ENCODE measurements around the gene CHST8.
A peak's percentile ranks its signal among the peaks of the same experiment; 100 is the strongest.

Gene CHST8

GRCh38 chr19:33794683-33795369, 173.1 kb downstream of the CHST8 start:
- no peak for TF ChIP-seq FOXM1 (IDR thresholded peaks at IDR 0.05; ENCODE audit: borderline replicate concordance, low read depth)
- TF ChIP-seq CEBPB (IDR thresholded peaks at IDR 0.05): no peak
- TF ChIP-seq, protein P1, sequence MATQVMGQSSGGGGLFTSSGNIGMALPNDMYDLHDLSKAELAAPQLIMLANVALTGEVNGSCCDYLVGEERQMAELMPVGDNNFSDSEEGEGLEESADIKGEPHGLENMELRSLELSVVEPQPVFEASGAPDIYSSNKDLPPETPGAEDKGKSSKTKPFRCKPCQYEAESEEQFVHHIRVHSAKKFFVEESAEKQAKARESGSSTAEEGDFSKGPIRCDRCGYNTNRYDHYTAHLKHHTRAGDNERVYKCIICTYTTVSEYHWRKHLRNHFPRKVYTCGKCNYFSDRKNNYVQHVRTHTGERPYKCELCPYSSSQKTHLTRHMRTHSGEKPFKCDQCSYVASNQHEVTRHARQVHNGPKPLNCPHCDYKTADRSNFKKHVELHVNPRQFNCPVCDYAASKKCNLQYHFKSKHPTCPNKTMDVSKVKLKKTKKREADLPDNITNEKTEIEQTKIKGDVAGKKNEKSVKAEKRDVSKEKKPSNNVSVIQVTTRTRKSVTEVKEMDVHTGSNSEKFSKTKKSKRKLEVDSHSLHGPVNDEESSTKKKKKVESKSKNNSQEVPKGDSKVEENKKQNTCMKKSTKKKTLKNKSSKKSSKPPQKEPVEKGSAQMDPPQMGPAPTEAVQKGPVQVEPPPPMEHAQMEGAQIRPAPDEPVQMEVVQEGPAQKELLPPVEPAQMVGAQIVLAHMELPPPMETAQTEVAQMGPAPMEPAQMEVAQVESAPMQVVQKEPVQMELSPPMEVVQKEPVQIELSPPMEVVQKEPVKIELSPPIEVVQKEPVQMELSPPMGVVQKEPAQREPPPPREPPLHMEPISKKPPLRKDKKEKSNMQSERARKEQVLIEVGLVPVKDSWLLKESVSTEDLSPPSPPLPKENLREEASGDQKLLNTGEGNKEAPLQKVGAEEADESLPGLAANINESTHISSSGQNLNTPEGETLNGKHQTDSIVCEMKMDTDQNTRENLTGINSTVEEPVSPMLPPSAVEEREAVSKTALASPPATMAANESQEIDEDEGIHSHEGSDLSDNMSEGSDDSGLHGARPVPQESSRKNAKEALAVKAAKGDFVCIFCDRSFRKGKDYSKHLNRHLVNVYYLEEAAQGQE (IDR thresholded peaks at IDR 0.05; ENCODE audit: low read depth): no peak
- no peak for TF ChIP-seq EGR1 (IDR thresholded peaks at IDR 0.05)
- TF ChIP-seq YY1 (IDR thresholded peaks at IDR 0.05; ENCODE audit: low read depth): no peak
- TF ChIP-seq TEAD4 (IDR thresholded peaks at IDR 0.05): no peak
- no peak for TF ChIP-seq EP300 (IDR thresholded peaks at IDR 0.05; ENCODE audit: borderline replicate concordance)
- TF ChIP-seq, protein P2, sequence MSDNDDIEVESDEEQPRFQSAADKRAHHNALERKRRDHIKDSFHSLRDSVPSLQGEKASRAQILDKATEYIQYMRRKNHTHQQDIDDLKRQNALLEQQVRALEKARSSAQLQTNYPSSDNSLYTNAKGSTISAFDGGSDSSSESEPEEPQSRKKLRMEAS (IDR thresholded peaks at IDR 0.05): no peak
- TF ChIP-seq CREB1 (IDR thresholded peaks at IDR 0.05; ENCODE audit: low read depth): no peak
- TF ChIP-seq TCF12 (IDR thresholded peaks at IDR 0.05; ENCODE audit: low read depth): no peak
- TF ChIP-seq USF1 (IDR thresholded peaks at IDR 0.05): no peak
- no peak for TF ChIP-seq NFIC (IDR thresholded peaks at IDR 0.05)
- TF ChIP-seq ZBTB7A (IDR thresholded peaks at IDR 0.05; ENCODE audit: low read depth): no peak
- no peak for TF ChIP-seq RAD21 (IDR thresholded peaks at IDR 0.05; ENCODE audit: low read depth)
- no peak for TF ChIP-seq TAF1 (IDR thresholded peaks at IDR 0.05; ENCODE audit: low read depth)

GRCh38 chr19:33795370-33796163, 173.8 kb downstream of the CHST8 start:
- TF ChIP-seq TCF12 (IDR thresholded peaks at IDR 0.05; ENCODE audit: low read depth) (no peak), CREB1 (IDR thresholded peaks at IDR 0.05; ENCODE audit: low read depth) (no peak), CEBPB (IDR thresholded peaks at IDR 0.05) (no peak), FOXM1 (IDR thresholded peaks at IDR 0.05; ENCODE audit: borderline replicate concordance, low read depth) (no peak), ZBTB7A (IDR thresholded peaks at IDR 0.05; ENCODE audit: low read depth) (peak; percentile 74), EGR1 (IDR thresholded peaks at IDR 0.05) (no peak), EP300 (IDR thresholded peaks at IDR 0.05; ENCODE audit: borderline replicate concordance) (no peak), YY1 (IDR thresholded peaks at IDR 0.05; ENCODE audit: low read depth) (peak; percentile 28; the same call in 1 of the 2 replicates), NFIC (IDR thresholded peaks at IDR 0.05) (no peak), TEAD4 (IDR thresholded peaks at IDR 0.05) (no peak), RAD21 (IDR thresholded peaks at IDR 0.05; ENCODE audit: low read depth) (no peak), USF1 (IDR thresholded peaks at IDR 0.05) (no peak), TAF1 (IDR thresholded peaks at IDR 0.05; ENCODE audit: low read depth) (no peak)
- TF ChIP-seq, protein P1 (IDR thresholded peaks at IDR 0.05; ENCODE audit: low read depth): no peak
- TF ChIP-seq, protein P2 (IDR thresholded peaks at IDR 0.05): no peak; the same call in 1 of the 2 replicates

GRCh38 chr19:33796164-33796875, 174.6 kb downstream of the CHST8 start, which contains the start of gene KCTD15:
Gene KCTD15 (plus strand): TSS chr19:33796870. CDS start chr19:33800455, 3,585 bp downstream.
- TF ChIP-seq EP300 (IDR thresholded peaks at IDR 0.05; ENCODE audit: borderline replicate concordance) (no peak), USF1 (IDR thresholded peaks at IDR 0.05) (no peak), NFIC (IDR thresholded peaks at IDR 0.05) (no peak), TAF1 (IDR thresholded peaks at IDR 0.05; ENCODE audit: low read depth) (no peak), TEAD4 (IDR thresholded peaks at IDR 0.05) (no peak), FOXM1 (IDR thresholded peaks at IDR 0.05; ENCODE audit: borderline replicate concordance, low read depth) (no peak), YY1 (IDR thresholded peaks at IDR 0.05; ENCODE audit: low read depth) (no peak), TCF12 (IDR thresholded peaks at IDR 0.05; ENCODE audit: low read depth) (no peak), CEBPB (IDR thresholded peaks at IDR 0.05) (no peak), EGR1 (IDR thresholded peaks at IDR 0.05) (no peak)
- TF ChIP-seq, protein P2 (IDR thresholded peaks at IDR 0.05): no peak
- TF ChIP-seq, protein P1 (IDR thresholded peaks at IDR 0.05; ENCODE audit: low read depth): no peak
